ENCODE results near the gene PLCH1.

The PLCH1 gene

DNA sequence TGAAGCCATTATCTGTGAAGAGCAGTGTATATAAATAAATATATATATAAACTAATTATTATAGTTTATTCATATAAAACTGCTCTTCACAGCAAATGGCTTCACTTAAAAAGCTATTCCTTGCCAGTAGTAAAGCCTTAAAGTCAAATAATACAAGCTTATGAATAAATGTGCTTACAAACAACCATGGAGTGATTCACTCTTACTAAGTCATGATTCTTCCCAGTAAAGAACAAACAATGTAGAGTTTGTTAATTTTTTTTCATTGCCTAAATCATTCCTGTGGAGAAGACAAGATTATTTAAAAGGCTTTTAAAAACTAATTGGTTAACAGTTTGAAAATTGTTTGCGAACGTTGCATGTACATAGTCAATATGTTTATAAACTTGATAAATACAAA lies 140.7 kb downstream of the PLCH1 start:
- H3K23ac ChIP-seq (ENCODE audit: low read length) = no peak overlapping the region
- no peak overlapping the region for H3K18ac ChIP-seq (ENCODE audit: low read length)
- DNase-seq = no peak
- H4K8ac ChIP-seq (ENCODE audit: low read depth, low read length) = no peak overlapping the region
- H3K79me2 ChIP-seq (ENCODE audit: control insufficient read depth, insufficient read depth, low read length) = no peaks in the 10 kb centered on the region
- no peak overlapping the region for H2AK5ac ChIP-seq (ENCODE audit: low read length)
- H3K56ac ChIP-seq (ENCODE audit: low read length) = no peak overlapping the region
- H3K4ac ChIP-seq (ENCODE audit: low read depth, low read length) = no peak overlapping the region
- H2BK5ac ChIP-seq (ENCODE audit: low read length) = no peak overlapping the region
- H3K79me1 ChIP-seq (ENCODE audit: low read length) = no peaks in the 10 kb centered on the region
- no peak overlapping the region for H3K4me2 ChIP-seq (ENCODE audit: low read length)
- peaks cover 2% of the 10 kb centered on the region for H3K4me1 ChIP-seq (ENCODE audit: control insufficient read depth, low read depth, low read length)
- no peak overlapping the region for H4K5ac ChIP-seq (ENCODE audit: low read length)
- no peaks in the 10 kb centered on the region for H3K27me3 ChIP-seq (ENCODE audit: insufficient read depth, low read length, poor library complexity)
- no peak overlapping the region for H3K4me3 ChIP-seq (ENCODE audit: low read length)
- no peaks in the 10 kb centered on the region for H3K36me3 ChIP-seq (ENCODE audit: control insufficient read depth, insufficient read depth, low read length)
- H2BK120ac ChIP-seq (ENCODE audit: low read depth, low read length) = no peak overlapping the region
- 100% methylated on average over 2 of the region's 2 CpGs for WGBS (ENCODE audit: extremely low coverage, insufficient coverage, low lambda C conversion rate)
- no peak overlapping the region for H2BK15ac ChIP-seq (replicated peaks; ENCODE audit: low read depth)
- no peak overlapping the region for H3K27ac ChIP-seq (ENCODE audit: low read depth, low read length)
- no peak overlapping the region for H3K9ac ChIP-seq (ENCODE audit: low read length)

- no peak overlapping the region for H4K5ac ChIP-seq (ENCODE audit: low read length)
- H3K9ac ChIP-seq (ENCODE audit: low read length) = no peak overlapping the region
- no peaks in the 10 kb centered on the region for H3K79me1 ChIP-seq (ENCODE audit: low read length)
- H3K79me2 ChIP-seq (ENCODE audit: control insufficient read depth, insufficient read depth, low read length) = no peaks in the 10 kb centered on the region
- no peak overlapping the region for H2BK5ac ChIP-seq (ENCODE audit: low read length)
- no peak overlapping the region for H2BK15ac ChIP-seq (replicated peaks; ENCODE audit: low read depth)
- H2AK5ac ChIP-seq (ENCODE audit: low read length) = no peak overlapping the region
- no peak overlapping the region for H4K8ac ChIP-seq (ENCODE audit: low read depth, low read length)
- H3K27me3 ChIP-seq (ENCODE audit: insufficient read depth, low read length, poor library complexity) = no peaks in the 10 kb centered on the region
- no peak overlapping the region for H2BK120ac ChIP-seq (ENCODE audit: low read depth, low read length)
- no peak overlapping the region for H3K56ac ChIP-seq (ENCODE audit: low read length)
- H3K27ac ChIP-seq (ENCODE audit: low read depth, low read length) = no peak overlapping the region
- H3K4me2 ChIP-seq (ENCODE audit: low read length) = no peak overlapping the region
- no peak overlapping the region for H3K4me3 ChIP-seq (ENCODE audit: low read length)
- H3K36me3 ChIP-seq (ENCODE audit: control insufficient read depth, insufficient read depth, low read length) = no peaks in the 10 kb centered on the region
- peaks cover 2% of the 10 kb centered on the region for H3K4me1 ChIP-seq (ENCODE audit: control insufficient read depth, low read depth, low read length)
- no peak overlapping the region for H3K18ac ChIP-seq (ENCODE audit: low read length)
- no peak overlapping the region for H3K4ac ChIP-seq (ENCODE audit: low read depth, low read length)
- DNase-seq = no peak
- no peak overlapping the region for H3K23ac ChIP-seq (ENCODE audit: low read length)
These were observed 141.6 kb downstream of the PLCH1 start for GRCh38 chr3:155603302-155603701.

GRCh38 chr3:155602307-155602706 lies 142.6 kb downstream of the PLCH1 start:
- Histone ChIP-seq H3K9ac (ENCODE audit: low read length) (no peak overlapping the region), H3K4me3 (ENCODE audit: low read length) (no peak overlapping the region), H3K27me3 (ENCODE audit: insufficient read depth, low read length, poor library complexity) (no peaks in the 10 kb centered on the region), H3K27ac (ENCODE audit: low read depth, low read length) (no peak overlapping the region), H4K8ac (ENCODE audit: low read depth, low read length) (no peak overlapping the region), H3K18ac (ENCODE audit: low read length) (no peak overlapping the region), H3K4me1 (ENCODE audit: control insufficient read depth, low read depth, low read length) (peaks cover 2% of the 10 kb centered on the region), H2BK120ac (ENCODE audit: low read depth, low read length) (no peak overlapping the region), H2BK15ac (replicated peaks; ENCODE audit: low read depth) (no peak overlapping the region), H3K4ac (ENCODE audit: low read depth, low read length) (no peak overlapping the region), H2BK5ac (ENCODE audit: low read length) (no peak overlapping the region), H3K79me2 (ENCODE audit: control insufficient read depth, insufficient read depth, low read length) (no peaks in the 10 kb centered on the region), H2AK5ac (ENCODE audit: low read length) (no peak overlapping the region), H3K36me3 (ENCODE audit: control insufficient read depth, insufficient read depth, low read length) (no peaks in the 10 kb centered on the region), H3K56ac (ENCODE audit: low read length) (no peak overlapping the region), H3K4me2 (ENCODE audit: low read length) (no peak overlapping the region), H3K23ac (ENCODE audit: low read length) (no peak overlapping the region), H3K79me1 (ENCODE audit: low read length) (no peaks in the 10 kb centered on the region), H4K5ac (ENCODE audit: low read length) (no peak overlapping the region)
- DNase-seq = no peak
- no CpG with 5 or more reads among the region's 2 CpGs for WGBS (ENCODE audit: extremely low coverage, insufficient coverage, low lambda C conversion rate)

DNA sequence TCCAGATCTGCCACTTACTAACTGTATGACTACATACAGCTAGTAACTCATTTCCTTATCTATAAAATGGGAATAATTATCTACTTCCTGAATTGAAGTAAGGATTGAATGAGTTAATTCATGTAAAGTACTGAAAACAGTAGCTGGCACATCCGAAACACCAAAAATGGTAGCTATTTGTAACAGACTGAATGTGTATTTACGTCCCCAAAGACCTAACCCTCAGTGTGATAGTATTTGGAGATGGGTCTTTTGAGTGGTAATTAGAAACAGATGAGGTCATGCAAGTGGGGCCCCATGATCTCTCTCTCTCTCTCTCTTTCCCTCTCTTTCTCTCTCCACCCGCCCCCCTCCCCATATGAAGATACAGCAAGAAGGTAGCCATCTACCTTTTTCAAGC lies 146.2 kb downstream of the PLCH1 start:
- no peaks in the 10 kb centered on the region for H3K27me3 ChIP-seq (ENCODE audit: insufficient read depth, low read length, poor library complexity)
- H3K4me3 ChIP-seq (ENCODE audit: low read length) = no peak overlapping the region
- H4K5ac ChIP-seq (ENCODE audit: low read length) = no peak overlapping the region
- no peak overlapping the region for H3K27ac ChIP-seq (ENCODE audit: low read depth, low read length)
- no peak overlapping the region for H2BK120ac ChIP-seq (ENCODE audit: low read depth, low read length)
- H3K4me2 ChIP-seq (ENCODE audit: low read length) = no peak overlapping the region
- H3K79me1 ChIP-seq (ENCODE audit: low read length) = no peaks in the 10 kb centered on the region
- H3K4ac ChIP-seq (ENCODE audit: low read depth, low read length) = no peak overlapping the region
- H3K4me1 ChIP-seq (ENCODE audit: control insufficient read depth, low read depth, low read length) = no peaks in the 10 kb centered on the region
- no peak overlapping the region for H3K56ac ChIP-seq (ENCODE audit: low read length)
- no peak overlapping the region for H2BK15ac ChIP-seq (replicated peaks; ENCODE audit: low read depth)
- H3K36me3 ChIP-seq (ENCODE audit: control insufficient read depth, insufficient read depth, low read length) = no peaks in the 10 kb centered on the region
- no peak overlapping the region for H3K9ac ChIP-seq (ENCODE audit: low read length)
- no peak overlapping the region for H2BK5ac ChIP-seq (ENCODE audit: low read length)
- no peak overlapping the region for H3K18ac ChIP-seq (ENCODE audit: low read length)
- no peak overlapping the region for H4K8ac ChIP-seq (ENCODE audit: low read depth, low read length)
- no peak overlapping the region for H3K23ac ChIP-seq (ENCODE audit: low read length)
- H2AK5ac ChIP-seq (ENCODE audit: low read length) = no peak overlapping the region
- DNase-seq = no peak
- no CpG with 5 or more reads among the region's 3 CpGs for WGBS (ENCODE audit: extremely low coverage, insufficient coverage, low lambda C conversion rate)
- no peaks in the 10 kb centered on the region for H3K79me2 ChIP-seq (ENCODE audit: control insufficient read depth, insufficient read depth, low read length)

- Histone ChIP-seq H3K4me2 (ENCODE audit: low read length) (no peak overlapping the region), H3K79me2 (ENCODE audit: control insufficient read depth, insufficient read depth, low read length) (no peaks in the 10 kb centered on the region), H4K8ac (ENCODE audit: low read depth, low read length) (no peak overlapping the region), H3K79me1 (ENCODE audit: low read length) (no peaks in the 10 kb centered on the region), H3K56ac (ENCODE audit: low read length) (no peak overlapping the region), H3K27me3 (ENCODE audit: insufficient read depth, low read length, poor library complexity) (no peaks in the 10 kb centered on the region), H3K36me3 (ENCODE audit: control insufficient read depth, insufficient read depth, low read length) (no peaks in the 10 kb centered on the region), H3K27ac (ENCODE audit: low read depth, low read length) (no peak overlapping the region), H3K18ac (ENCODE audit: low read length) (no peak overlapping the region), H2AK5ac (ENCODE audit: low read length) (no peak overlapping the region), H3K23ac (ENCODE audit: low read length) (no peak overlapping the region), H4K5ac (ENCODE audit: low read length) (no peak overlapping the region), H2BK5ac (ENCODE audit: low read length) (no peak overlapping the region), H3K9ac (ENCODE audit: low read length) (no peak overlapping the region), H3K4me3 (ENCODE audit: low read length) (no peak overlapping the region), H3K4ac (ENCODE audit: low read depth, low read length) (no peak overlapping the region), H2BK15ac (replicated peaks; ENCODE audit: low read depth) (no peak overlapping the region), H2BK120ac (ENCODE audit: low read depth, low read length) (no peak overlapping the region), H3K4me1 (ENCODE audit: control insufficient read depth, low read depth, low read length) (no peaks in the 10 kb centered on the region)
- no peak for DNase-seq
These were observed 148.3 kb downstream of the PLCH1 start for GRCh38 chr3:155596615-155597014.

DNA sequence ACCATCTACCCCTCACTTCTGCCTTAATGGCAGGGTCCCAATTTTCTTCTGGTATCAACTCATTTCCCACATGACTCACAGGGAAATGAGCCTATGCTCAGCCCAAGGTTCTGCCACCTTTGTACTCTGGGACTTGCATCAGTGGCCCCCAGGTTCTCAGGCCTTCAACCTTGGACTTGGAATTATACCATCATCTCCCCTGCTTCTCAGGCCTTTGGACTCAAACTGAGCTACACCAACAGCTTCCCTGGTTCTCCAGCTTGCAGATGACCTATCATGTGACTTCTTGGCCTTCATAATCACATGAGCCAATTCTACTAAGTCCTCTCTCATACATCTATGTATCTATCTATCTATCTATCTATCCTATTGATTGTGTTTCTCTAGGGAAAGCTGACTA lies 149.5 kb downstream of the PLCH1 start:
- H2BK5ac ChIP-seq (ENCODE audit: low read length) = no peak overlapping the region
- H3K4me1 ChIP-seq (ENCODE audit: control insufficient read depth, low read depth, low read length) = no peaks in the 10 kb centered on the region
- no peaks in the 10 kb centered on the region for H3K36me3 ChIP-seq (ENCODE audit: control insufficient read depth, insufficient read depth, low read length)
- H4K5ac ChIP-seq (ENCODE audit: low read length) = no peak overlapping the region
- no peak overlapping the region for H2AK5ac ChIP-seq (ENCODE audit: low read length)
- no peak overlapping the region for H3K23ac ChIP-seq (ENCODE audit: low read length)
- no peak overlapping the region for H4K8ac ChIP-seq (ENCODE audit: low read depth, low read length)
- no peaks in the 10 kb centered on the region for H3K79me2 ChIP-seq (ENCODE audit: control insufficient read depth, insufficient read depth, low read length)
- no peak overlapping the region for H2BK15ac ChIP-seq (replicated peaks; ENCODE audit: low read depth)
- H3K4ac ChIP-seq (ENCODE audit: low read depth, low read length) = no peak overlapping the region
- H3K4me3 ChIP-seq (ENCODE audit: low read length) = no peak overlapping the region
- DNase-seq = no peak
- H3K79me1 ChIP-seq (ENCODE audit: low read length) = no peaks in the 10 kb centered on the region
- H2BK120ac ChIP-seq (ENCODE audit: low read depth, low read length) = no peak overlapping the region
- no peak overlapping the region for H3K4me2 ChIP-seq (ENCODE audit: low read length)
- H3K9ac ChIP-seq (ENCODE audit: low read length) = no peak overlapping the region
- no peaks in the 10 kb centered on the region for H3K27me3 ChIP-seq (ENCODE audit: insufficient read depth, low read length, poor library complexity)
- no peak overlapping the region for H3K56ac ChIP-seq (ENCODE audit: low read length)
- H3K27ac ChIP-seq (ENCODE audit: low read depth, low read length) = no peak overlapping the region
- H3K18ac ChIP-seq (ENCODE audit: low read length) = no peak overlapping the region
